GM19025 (cell line): Measurements from ENCODE around the gene CREBRF.
"Not testable (repeated sequence)": the region's sequence is repeated elsewhere in the genome, so short reads cannot be mapped to it uniquely, and the experiment has no call there.

ENCODE experiments used
- ATAC-seq: cut with Tn5 transposase; IDR thresholded peaks from one replicate; pipeline ENCODE4 v1.9.1; 2021; ENCODE audit warnings: mild to moderate bottlenecking, low read depth, moderate library complexity; ENCODE audit not compliant: unreplicated experiment

The CREBRF gene

GRCh38 chr5:173033923-173034322, 22.2 kb upstream of the CREBRF start:
- no peak for ATAC-seq

DNA sequence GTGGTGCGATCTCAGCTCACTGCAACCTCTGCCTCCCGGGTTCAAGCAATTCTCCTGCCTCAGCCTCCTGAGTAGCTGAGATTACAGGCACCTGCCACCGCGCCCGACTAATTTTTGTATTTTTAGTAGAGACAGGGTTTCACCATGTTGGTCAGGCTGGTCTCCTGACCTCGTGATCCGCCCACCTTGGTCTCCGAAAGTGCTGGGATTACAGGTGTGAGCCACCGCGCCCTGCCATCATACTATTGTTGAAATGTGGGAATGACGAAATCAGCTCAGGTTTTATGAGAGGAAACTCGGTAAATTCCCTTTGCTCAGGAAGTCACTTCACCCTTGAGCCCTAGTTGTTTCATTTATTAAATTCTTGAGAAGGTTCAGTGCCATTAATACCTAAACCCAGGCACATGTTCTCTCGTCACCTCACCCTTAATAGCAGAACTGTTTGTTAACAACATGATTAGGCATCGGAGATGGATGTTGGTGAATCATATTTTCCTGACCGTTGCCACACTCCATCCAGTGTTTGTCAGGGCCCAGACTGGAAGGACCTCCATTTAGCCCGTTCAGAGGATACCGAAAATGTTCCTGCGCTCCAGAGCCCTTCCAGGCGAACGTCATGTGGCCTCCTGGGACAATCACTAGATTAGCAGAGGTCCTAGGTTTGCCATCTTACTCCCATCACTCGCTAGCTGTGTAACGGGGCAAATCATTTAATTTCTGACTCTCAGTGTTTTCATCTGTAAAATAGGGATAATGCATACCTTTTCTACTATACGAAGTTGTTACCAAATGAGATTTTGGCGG, 20.0 kb upstream of the CREBRF start:
- ATAC-seq, result peak; percentile 49

GRCh38 chr5:173039188-173039587, 17.0 kb upstream of the CREBRF start:
- no peak for ATAC-seq

DNA sequence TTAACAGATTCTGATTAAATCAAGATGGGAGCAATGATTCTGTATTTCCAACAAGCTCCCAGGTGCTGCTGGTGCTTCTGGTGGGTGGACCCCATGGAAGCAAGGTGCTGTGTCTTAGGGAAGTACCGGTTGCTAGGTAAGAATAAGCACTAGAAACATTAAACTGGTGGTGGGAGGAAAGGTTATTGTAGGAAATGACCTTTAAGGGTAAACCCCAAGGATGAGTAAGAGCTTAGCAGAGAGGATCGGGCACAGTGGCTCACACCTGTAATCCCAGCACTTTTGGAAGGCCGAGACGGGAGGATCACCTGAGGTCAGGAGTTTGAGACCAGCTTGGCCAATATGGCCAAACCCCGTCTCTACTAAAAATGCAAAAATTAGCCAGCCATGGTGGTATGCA, 16.2 kb upstream of the CREBRF start:
- no peak for ATAC-seq

DNA sequence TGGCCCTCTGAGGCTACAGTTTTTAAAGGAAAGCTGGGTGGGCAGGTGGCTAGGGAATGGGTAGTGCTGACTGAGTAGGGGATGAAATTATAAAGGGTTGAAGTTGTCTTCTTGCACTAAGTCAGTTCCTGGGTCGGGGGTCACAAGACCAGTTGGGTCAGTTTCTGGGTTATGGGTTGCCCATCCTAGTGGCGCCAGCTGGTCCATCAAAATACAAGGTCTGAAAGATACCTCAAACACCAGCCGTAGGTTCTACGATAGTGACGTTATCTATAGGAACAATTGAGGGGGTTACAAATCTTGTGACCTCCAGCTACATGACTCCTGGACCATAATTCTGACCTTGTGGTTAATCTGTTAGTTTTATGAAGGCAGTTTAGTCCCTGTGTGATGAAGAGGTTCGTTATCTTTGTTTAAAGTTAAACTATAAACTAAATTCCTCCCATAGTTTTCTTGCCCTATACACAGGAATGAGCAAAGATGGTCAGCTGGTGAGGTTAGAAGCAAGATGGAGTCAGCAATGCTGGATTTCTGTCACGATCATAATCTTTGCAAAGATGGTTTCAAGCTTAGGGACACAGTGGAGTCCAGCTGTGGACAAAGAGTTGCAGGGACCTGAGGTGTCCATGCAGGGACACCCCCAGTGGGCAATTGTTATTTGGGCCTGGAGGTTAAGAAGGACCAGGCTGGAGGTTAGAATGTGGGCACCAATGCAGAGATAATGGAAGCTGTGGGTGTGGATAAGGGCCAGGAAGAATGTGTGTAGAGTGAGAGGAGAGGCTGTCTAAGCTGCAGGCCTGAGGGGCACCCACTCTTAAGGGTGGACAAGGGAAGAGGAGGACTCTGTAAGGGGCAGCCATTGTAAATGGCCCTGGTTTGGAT, 14.0 kb upstream of the CREBRF start:
- ATAC-seq, result no peak

GRCh38 chr5:173042763-173043107, 13.4 kb upstream of the CREBRF start:
- ATAC-seq, result no peak

- no peak for ATAC-seq
These were observed 10.7 kb upstream of the CREBRF start for GRCh38 chr5:173045474-173045873.

- ATAC-seq, result not testable (repeated sequence)
These were observed 8.9 kb upstream of the CREBRF start for GRCh38 chr5:173047096-173047837.

DNA sequence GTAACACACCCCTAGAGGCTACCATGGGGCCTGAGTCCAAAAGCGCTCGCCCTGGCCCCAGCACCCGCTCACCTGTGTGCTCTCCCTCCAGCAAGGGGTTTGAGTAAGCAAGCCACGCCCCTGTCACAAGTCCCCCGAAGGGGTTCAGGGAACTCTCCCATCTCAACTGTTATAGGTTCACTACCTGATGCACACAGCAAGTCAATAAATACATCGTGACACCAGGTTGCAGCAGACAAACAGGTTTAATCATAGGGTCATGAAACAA, 8.4 kb upstream of the CREBRF start:
- no peak for ATAC-seq

DNA sequence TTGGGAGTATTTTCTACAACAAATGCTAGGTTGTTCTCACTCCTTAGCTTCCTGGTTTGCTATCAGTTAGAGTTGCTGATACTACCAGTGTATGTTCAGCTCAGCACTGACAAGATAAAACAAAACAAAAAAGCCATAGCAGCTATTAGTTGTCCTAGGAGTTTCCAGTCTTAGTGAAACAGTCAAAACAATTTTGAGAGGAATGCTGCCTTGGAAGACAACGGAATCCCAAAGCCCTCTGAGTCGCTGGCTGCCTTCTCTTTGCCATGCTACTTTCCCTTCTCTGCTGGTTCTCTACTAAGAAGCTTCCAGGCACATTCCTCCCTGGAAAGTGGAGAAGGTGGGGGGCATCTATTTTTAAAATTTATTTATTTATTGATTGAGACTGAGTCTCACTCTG, 5.4 kb upstream of the CREBRF start:
- no peak for ATAC-seq

GRCh38 chr5:173051746-173052145, 4.4 kb upstream of the CREBRF start:
- ATAC-seq, result no peak

DNA sequence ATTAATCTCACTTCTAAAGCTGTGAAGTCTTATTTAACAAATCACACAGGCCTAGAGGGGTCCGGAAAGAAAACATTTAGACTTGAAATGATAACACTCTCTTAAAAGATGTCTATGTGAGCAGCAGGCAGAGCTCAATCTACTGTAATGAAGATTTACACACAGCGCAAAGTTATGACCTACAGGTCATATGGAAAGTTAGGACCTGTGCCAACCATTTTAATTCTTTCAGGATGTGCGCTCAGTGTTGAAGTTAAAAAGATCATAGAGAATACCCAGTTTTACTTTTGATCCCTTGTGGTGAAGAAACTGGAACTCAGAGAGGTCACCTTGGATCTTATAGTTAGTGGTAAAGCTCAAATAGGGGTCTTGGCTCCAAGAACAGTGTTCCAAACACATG, 3.1 kb upstream of the CREBRF start:
- ATAC-seq, result no peak

DNA sequence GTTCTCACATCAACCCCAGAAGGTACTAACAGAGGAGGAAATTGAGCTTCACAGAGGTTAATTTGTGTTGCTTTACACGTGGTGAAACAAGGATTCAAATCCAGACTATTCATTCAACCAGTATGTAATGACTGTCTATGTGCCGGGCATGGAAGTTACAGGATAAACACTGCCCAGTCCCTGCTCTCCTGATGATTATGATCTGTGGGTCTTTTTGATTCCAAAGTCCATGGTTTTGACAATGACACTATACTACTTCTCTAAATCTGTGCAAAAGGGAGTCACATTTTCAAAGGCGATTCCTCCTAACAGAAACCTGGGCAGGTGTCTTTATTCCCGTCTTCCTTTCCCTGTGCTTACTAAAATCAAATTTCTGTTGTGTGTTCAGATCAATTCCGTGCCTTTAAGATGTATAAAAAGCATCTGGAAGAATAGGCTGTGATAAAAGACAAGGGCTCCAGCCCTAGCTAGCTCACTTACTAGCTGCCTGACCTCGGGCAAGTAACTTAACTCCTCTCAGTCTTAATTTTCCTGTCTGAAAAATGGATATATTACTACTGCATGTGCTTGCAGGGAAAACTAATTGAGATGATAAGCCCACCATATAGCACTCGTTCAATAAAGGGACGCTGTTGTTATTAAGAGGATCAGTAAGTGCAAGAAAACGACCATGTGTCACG, 970 bp upstream of the CREBRF start:
- no peak for ATAC-seq

GRCh38 chr5:173055722-173055982, 500 bp upstream of the CREBRF start:
- no peak for ATAC-seq

DNA sequence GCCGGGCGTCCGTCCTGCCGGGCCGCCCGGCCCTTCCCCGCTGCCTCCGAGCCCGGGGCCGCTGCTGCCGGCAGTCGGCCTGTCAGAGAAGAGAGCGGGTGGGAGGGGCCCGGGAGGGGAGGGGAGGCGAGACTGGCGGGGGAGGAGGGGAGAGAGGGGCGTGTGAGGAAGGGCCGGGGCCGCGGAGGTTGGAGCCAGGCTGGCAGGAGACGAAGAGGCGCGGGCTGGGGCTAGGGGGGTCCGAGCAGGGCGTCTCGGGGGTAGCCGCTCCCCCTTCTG, 570 bp downstream of the CREBRF start:
- ATAC-seq, result peak; percentile 26

DNA sequence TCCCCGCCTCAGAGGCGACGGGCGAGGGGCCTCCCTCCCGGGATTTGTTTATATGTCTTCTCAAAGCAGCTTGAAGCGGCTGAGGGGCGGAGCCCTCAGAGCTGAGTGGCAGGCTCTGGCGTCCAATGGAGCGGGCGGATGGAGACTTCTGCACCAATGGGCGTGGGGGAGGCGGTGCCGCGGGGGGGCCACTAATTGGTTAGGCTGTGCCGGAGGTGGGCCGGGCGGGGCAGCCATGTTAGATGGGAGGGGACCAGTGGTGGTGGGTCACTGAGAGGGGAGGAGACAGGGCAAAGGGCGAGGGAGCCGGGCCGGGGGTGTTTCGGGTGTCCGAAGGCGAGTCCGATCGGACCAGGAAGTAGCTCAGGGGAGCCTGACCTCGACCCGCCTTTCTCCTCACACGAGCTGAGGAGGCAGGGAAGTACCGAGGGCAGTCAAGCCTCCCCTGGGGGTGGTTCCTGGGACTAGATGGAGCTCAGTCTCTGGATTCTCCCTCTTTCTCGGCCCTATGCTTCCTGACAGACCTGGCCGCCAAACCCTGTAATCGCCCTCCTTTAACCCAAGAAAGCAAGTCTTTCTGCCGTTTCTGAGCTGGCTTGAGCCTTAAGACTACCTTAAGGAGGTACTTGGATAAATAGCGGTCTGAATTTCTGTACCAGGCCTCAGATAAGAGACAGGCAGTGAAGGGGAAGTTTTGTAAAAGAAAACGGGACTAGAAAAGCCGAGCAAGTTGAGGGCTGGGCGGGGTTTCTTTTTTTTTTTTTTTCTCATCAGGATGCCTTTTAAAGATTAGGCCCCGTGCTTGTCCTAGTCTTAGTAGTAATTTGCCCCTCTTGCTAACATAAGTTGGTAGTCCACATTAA, 1.1 kb downstream of the CREBRF start:
- ATAC-seq, result peak; percentile 74

DNA sequence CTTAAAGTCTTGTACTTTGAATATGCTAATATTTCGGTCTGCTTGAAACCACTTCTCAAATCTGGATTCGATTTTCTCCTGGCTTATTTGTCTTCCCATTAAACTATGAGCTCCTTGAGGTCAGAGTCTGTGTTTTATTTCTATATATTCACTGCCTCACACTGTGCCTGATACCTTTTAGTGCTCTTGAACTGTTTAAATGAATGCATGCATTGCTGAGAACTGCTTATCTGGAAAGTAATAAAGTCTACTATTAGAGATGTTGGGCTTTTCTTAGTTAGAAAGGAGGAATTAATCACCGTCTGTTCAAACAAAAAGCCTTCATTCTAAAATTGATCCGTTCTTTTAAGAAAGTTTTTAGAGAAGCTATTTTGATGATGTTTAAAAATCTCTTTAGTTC, 6.0 kb downstream of the CREBRF start:
- ATAC-seq, result no peak

GRCh38 chr5:173065155-173065554, 9.0 kb downstream of the CREBRF start:
- no peak for ATAC-seq

- ATAC-seq, result no peak
These were observed 13.5 kb downstream of the CREBRF start for GRCh38 chr5:173069671-173070070.

GRCh38 chr5:173075137-173075843, 19.1 kb downstream of the CREBRF start:
- ATAC-seq, result no peak
